ENCODE data around the gene LRRC37B. TPM values are rescaled to one million over a fixed set of nuclear protein-coding genes. Genes with fewer than 3 reads are reported as not detected.
A peak's percentile ranks its signal among the peaks of the same experiment; 100 is the strongest.
"Not testable (repeated sequence)": the region's sequence is repeated elsewhere in the genome, so short reads cannot be mapped to it uniquely, and the experiment has no call there.

The LRRC37B gene
- total RNA-seq, 1 experiment from 2014 or later: 30.2 TPM

GRCh38 chr17:32083550-32083979 lies 76.4 kb downstream of the LRRC37B start:
- in situ Hi-C loops (cut with HindIII; ENCODE audit: low sequenced_read_pairs); DNase-seq (ENCODE audit: low spot score): not testable (repeated sequence)

- in situ Hi-C loops (cut with HindIII; ENCODE audit: low sequenced_read_pairs): not testable (repeated sequence)
- DNase-seq (ENCODE audit: low spot score): peak; percentile 87
These were observed 77.1 kb downstream of the LRRC37B start for GRCh38 chr17:32084003-32084941.

GRCh38 chr17:32084942-32085829 lies 78.0 kb downstream of the LRRC37B start:
- in situ Hi-C loops (cut with HindIII; ENCODE audit: low sequenced_read_pairs); DNase-seq (ENCODE audit: low spot score): not testable (repeated sequence)

GRCh38 chr17:32086833-32087232 lies 79.7 kb downstream of the LRRC37B start:
- in situ Hi-C loops (cut with HindIII; ENCODE audit: low sequenced_read_pairs); DNase-seq (ENCODE audit: low spot score): not testable (repeated sequence)

- in situ Hi-C loops (cut with HindIII; ENCODE audit: low sequenced_read_pairs); DNase-seq (ENCODE audit: low spot score): not testable (repeated sequence)
These were observed 84.9 kb downstream of the LRRC37B start for GRCh38 chr17:32092062-32092461.

GRCh38 chr17:32099686-32100085 lies 92.5 kb downstream of the LRRC37B start:
- in situ Hi-C loops (cut with HindIII; ENCODE audit: low sequenced_read_pairs): no loop called here
- DNase-seq (ENCODE audit: low spot score): no peak

GRCh38 chr17:32100323-32100722 lies 93.1 kb downstream of the LRRC37B start:
- in situ Hi-C loops (cut with HindIII; ENCODE audit: low sequenced_read_pairs); DNase-seq (ENCODE audit: low spot score): not testable (repeated sequence)

GRCh38 chr17:32100971-32101631 lies 93.9 kb downstream of the LRRC37B start:
- peak; percentile 54 for DNase-seq (ENCODE audit: low spot score)
- in situ Hi-C loops (cut with HindIII; ENCODE audit: low sequenced_read_pairs): no loop called here

- in situ Hi-C loops (cut with HindIII; ENCODE audit: low sequenced_read_pairs): no loop called here
- DNase-seq (ENCODE audit: low spot score): no peak
These were observed 95.0 kb downstream of the LRRC37B start for GRCh38 chr17:32102172-32102571.

- no peak for DNase-seq (ENCODE audit: low spot score)
- in situ Hi-C loops (cut with HindIII; ENCODE audit: low sequenced_read_pairs): no loop called here
These were observed 95.5 kb downstream of the LRRC37B start for GRCh38 chr17:32102646-32103186.

Other genes with a start within 250 kb of the LRRC37B start
- gene COPRS, start 148.1 kb upstream of the LRRC37B start, total RNA-seq (2014; rRNA removed; shearing (Covaris generic)): 199 and 233 TPM in 2 replicates
- gene UTP6, start 105.7 kb upstream of the LRRC37B start, total RNA-seq (2014; rRNA removed; shearing (Covaris generic)): 48.0 and 59.7 TPM in 2 replicates
- 34.9 and 65.7 TPM in 2 replicates for gene SUZ12, start 70.4 kb upstream of the LRRC37B start, total RNA-seq (2014; rRNA removed; shearing (Covaris generic))
- gene RHOT1, start 135.1 kb downstream of the LRRC37B start, total RNA-seq (2014; rRNA removed; shearing (Covaris generic)): 31.8 and 53.1 TPM in 2 replicates